ENCODE data around the gene AGO1. TPM values are rescaled to one million over a fixed set of nuclear protein-coding genes. Genes with fewer than 3 reads are reported as not detected.
"Not testable (repeated sequence)": the region's sequence is repeated elsewhere in the genome, so short reads cannot be mapped to it uniquely, and the experiment has no call there.

AGO1 gene
- total RNA-seq, 1 experiment from 2014 or later = 7.5 TPM

DNA sequence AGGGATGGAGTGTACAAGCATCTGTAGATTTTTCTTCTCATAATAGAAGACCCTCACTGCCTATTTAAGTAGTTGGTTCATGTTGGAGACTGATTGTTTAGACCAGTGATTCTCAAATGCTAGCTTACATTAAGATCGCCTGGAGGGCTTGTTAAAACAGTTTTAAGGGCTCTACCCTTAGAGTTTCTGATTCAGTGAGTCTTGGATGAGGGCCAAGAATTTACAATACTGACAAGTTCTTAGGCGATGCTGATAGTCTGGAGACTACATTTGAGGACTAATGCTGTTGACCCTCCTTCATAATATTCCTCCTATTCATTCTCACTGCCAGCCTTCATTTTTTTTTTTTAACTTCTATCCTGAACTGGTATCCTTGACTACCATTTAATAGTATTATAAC, 32.7 kb downstream of the AGO1 start:
- no peak for DNase-seq (ENCODE audit: low spot score)

DNA sequence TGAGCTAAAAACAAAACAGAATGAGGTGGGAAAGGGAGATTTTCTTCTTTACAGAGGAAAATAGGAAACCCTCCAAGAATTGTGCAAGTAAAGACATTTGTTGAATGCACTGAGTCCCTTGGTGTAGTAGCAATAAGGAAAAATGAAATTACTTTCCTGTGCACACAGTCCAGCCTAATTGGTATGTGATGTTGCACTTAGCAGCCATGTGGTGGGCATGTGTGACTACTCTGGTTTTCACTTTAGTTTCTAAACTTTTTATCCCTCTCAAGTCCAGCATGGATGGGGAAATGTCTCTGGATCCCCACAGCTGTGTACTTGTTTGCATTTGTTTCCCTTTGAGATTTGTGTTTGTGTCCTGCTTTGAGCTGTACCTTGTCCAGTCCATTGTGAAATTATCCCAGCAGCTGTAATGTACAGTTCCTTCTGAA, 40.8 kb downstream of the AGO1 start:
- DNase-seq (ENCODE audit: low spot score) = no peak

GRCh38 chr1:35924838-35925237, 41.8 kb downstream of the AGO1 start:
- no peak for DNase-seq (ENCODE audit: low spot score)

DNA sequence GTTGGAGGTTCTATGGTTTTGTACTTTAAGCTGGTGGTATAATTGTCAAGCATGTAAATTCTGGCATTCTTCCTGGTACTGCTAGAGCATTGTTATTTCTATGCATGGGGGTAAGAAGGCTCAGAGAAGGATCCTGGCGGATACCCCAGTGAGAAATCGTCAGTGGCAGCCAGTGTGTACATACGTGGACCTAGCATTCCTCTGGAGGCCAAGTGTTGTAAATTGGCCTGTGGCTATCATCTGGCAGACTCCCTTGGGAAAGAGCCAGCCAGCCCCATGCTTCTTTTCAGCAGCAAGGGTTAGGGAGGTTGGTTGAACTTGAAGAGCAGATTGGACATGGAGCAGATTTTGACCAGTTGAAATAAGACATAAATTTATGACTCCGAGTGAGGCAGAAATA, 42.7 kb downstream of the AGO1 start:
- no peak for DNase-seq (ENCODE audit: low spot score)

DNA sequence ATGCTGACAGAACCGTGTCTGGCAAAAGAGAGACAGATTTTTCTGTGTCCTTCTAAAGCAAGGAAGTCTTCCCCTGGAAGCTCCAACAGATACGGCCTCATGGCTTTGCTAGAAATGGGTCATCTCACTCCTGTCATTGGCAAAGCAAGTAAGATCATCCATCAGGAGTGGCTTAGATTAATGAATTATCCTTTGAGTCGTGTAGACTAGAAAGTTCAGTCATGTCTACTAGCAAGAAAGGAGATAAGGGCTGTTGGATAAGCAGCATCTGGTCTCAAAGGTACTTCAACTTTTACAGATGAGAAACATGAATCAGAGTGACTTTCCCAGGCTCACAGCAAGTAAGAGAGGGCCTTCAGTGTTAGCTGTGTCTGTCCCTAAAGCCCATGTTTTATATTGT, 44.5 kb downstream of the AGO1 start:
- no peak for DNase-seq (ENCODE audit: low spot score)

- DNase-seq (ENCODE audit: low spot score) = peak; percentile 37
These were observed 47.0 kb downstream of the AGO1 start for GRCh38 chr1:35929730-35930592.

DNA sequence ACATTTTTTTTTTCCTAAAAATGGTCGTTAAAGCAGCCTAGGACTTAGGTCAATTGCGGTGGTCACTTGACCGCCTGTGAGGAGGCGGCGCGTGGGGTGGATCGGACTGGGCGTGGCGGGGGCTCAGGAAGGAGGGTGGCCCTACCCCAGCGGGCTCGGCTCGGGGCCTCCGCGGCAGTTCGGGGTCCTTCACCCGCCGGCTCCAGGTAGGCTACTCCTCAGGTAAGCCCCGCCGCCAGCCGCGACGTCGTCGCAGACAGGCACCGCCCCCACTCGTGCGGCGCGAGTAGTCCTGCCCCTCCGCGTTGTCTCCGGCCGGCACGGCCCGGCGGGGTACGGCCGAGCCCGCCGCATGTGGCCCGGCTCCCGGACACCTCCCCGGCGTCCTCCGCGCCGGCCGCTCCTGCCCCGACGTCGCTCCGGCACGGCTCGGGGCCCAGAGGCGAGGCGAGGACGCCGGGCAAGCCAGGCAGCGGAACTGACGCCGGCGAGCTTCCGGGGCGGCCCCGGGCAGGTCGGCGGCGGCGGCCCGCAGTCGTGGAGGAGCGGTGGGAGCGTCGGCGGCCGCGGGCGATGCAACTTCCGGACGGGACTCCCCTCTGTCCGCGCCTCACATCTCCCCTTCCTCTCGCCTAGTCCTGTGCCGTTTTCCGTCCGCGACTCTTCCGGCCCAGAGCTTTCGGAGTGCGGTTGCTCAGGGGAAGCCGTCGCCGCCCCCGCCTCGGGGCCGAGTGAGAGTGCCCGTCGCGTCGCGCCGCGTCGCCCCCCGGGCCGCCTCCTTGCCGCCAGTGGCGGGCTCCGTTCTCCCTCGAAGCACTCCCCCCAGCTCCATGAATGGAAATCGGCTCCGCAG, 47.8 kb downstream of the AGO1 start, which contains the start of gene AGO3:
TSS of gene AGO3 (plus strand) at position 513 of the 853 bp plus-strand sequence. CDS start at position 835, 322 bp downstream.
- peak; percentile 58 for DNase-seq (ENCODE audit: low spot score)

DNA sequence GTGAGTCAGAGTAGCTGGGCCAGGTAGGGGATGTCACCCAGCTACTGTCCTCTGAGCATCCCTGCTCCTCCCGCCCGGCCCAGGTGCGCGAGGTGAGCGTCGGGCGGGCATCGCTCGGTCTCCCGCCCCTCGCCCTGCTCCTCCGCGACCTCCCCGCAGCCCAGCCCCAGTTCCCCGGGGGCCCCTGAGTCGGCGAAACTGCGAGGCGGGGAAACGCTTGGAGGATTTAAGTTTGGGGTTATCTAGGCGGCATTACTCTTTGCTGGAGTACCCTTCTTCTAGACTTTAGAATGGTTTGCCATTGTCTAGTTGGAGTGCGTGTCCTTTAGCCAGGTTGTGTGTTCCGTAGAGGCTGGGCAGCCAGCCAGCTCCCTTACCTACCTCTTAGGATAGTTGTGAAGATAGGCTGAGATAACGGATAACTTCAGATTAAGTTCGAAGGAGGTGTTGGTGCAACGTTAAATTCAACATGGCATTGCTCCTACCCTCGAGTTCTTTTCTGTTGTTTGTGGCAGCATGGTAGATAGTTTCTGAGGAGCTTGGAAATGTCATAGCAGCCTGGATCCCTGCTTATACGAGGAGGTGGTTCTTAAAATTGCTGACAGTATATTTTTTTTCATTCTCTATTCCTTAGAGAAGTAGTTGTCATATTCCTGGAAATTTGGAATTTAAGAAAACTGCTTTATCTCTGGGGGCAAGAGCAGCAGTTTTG, 48.6 kb downstream of the AGO1 start:
- DNase-seq (ENCODE audit: low spot score) = no peak

DNA sequence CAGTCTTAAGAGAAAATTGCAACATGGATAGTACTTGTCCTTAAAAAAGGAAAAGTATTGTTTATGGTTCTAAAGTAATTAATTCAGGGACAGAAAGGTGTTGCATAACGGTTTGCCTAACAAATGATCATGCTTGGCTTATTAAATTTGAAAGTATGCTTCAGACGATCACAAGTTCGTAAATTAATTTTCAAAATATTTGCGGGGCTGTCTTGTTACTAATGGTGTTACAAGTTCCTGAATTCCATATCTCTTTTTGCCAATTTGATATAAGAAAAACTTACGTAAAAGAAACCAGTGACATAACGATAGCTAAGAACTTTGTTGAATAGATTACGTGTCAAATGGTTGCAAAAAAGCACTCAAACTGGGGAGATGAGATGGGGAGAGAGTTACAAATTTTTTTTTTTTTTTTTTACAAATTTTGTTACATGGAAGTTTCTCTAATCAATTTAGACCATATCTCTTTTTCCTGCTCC, 49.2 kb downstream of the AGO1 start:
- no peak for DNase-seq (ENCODE audit: low spot score)

DNA sequence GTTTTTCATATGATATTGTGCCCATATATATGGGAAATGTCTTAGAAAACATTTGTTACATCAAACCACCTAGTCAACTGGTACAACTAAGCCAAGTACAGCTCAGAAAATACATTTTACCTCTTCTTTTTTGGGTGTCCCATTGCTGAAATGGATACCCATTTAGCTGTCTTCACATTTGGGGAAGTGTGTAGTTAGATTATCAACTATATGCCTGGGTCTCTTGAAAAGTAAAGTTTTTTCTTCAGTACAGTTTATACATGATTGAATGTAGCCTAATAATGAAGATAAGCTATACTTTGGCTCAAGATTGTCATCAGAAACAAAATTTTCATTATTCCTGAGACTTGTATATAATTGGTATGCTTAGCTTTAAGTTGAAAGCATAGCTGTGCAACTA, 49.9 kb downstream of the AGO1 start:
- no peak for DNase-seq (ENCODE audit: low spot score)

GRCh38 chr1:35935442-35936388, 52.7 kb downstream of the AGO1 start:
- no peak for DNase-seq (ENCODE audit: low spot score)

DNA sequence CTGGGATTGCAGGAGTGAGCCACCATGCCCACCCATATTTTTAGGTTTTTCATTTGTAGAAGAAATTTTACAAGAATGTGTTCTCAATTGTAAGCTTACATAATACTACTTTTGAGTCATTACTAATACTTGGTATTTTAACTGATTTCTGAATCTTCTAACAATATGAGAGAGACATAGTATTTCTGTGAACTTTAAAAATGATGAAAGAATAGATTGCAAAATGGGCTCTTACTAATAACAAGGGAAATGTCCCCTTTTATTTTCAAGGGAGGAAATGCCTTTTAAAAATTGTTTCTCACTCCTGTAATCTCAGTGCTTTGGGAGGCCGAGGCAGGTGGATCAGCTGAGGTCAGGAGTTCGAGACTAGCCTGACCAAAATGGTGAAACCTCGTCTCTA, 53.8 kb downstream of the AGO1 start:
- no peak for DNase-seq (ENCODE audit: low spot score)

DNA sequence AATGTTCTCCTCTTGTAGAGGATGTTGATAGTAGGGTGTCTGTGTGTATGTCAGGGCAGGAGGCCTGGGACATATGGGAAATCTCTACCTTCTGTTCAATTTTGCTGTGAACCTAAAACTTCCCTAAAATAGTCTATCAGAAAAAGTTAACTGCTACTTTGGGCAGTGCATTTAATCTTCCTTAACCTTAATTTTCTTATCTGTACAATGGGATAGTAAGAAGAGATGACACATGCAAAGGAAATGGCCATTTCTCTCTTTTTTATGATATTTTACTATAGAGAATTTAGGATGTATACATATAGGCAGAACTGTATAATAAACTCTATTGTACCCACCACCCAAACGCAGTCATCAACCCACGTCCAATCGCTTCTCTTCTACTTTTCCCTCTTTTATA, 56.5 kb downstream of the AGO1 start:
- no peak for DNase-seq (ENCODE audit: low spot score)

GRCh38 chr1:35945327-35945726, 62.3 kb downstream of the AGO1 start:
- no peak for DNase-seq (ENCODE audit: low spot score)

DNA sequence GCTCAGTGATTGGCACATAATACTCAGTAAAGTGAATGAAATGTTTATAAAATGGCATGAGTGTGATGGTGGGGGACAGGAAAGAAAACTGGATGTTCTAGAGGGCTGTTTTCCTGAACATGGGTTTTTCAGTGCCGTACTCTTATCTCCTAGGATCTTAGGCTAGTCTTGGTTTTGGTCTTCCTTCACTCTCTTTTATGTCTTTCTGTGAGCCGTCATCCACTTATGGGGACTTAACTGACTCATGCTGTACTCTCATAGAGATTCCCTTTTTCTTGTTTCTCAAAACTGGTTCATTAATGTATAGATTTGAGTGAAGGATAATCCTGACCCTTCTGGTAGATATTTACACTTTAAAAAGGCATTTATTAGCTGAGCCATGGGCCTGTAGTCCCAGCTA, 64.5 kb downstream of the AGO1 start:
- no peak for DNase-seq (ENCODE audit: low spot score)

GRCh38 chr1:35958558-35958957, 75.5 kb downstream of the AGO1 start:
- DNase-seq (ENCODE audit: low spot score) = no peak

- no peak for DNase-seq (ENCODE audit: low spot score)
These were observed 76.3 kb downstream of the AGO1 start for GRCh38 chr1:35959304-35959703.

GRCh38 chr1:35962952-35963351, 79.9 kb downstream of the AGO1 start:
- no peak for DNase-seq (ENCODE audit: low spot score)

- not testable (repeated sequence) for DNase-seq (ENCODE audit: low spot score)
These were observed 81.3 kb downstream of the AGO1 start for GRCh38 chr1:35964277-35964676.

- no peak for DNase-seq (ENCODE audit: low spot score)
These were observed 85.4 kb downstream of the AGO1 start for GRCh38 chr1:35968396-35968795.

GRCh38 chr1:35971601-35972000, 88.6 kb downstream of the AGO1 start:
- no peak for DNase-seq (ENCODE audit: low spot score)
